ENCODE results near the gene ITGA3. TPM values are rescaled to one million over a fixed set of nuclear protein-coding genes. Genes with fewer than 3 reads are reported as not detected.

ITGA3 gene
- polyA plus RNA-seq, 1 experiment: 39.9 TPM

DNA sequence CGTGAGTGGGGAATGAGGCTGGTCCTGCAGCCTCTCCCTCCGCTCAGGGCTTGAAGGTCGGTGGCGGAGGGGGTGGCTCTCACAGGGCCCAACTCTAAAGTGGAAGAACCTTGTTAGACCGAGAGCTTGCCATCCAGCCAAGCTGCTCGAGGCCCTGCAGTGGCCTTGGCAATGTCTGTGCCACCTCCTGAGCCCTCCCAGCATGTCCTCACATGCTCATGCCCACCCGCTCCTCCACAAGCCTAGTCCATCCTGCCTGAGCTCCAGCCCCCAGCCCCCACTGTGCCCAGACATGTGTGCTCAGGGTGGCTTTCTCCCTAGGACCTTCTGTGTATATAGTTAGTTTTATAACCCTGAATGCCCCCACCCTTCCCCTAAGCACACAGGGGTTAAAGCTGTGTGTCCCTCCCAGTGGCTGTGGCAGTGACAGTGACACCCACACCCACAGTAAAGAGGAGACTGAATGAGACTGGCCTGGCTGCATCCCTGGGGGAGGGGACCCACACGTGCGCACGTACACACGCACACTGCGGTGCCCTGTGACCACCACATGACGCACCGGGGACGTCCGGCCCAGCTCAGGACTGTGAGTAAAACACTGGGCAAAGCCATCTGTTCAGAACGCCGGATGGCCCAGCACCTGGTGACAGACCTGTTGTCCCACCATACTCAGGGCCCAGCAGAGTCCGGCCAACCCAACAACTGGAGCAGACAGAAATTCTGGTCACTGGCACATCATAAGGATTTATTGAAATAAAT lies 54.9 kb downstream of the ITGA3 start:
- ChIA-PET CTCF (interaction anchor here (3.4 kb wide), 1 partner anchor 16 kb away, joined by 16 read pairs; the partner anchor contains the start of gene PDK2), POLR2A (no interaction called here)
- H3K27ac ChIP-seq (ENCODE audit: low read depth, low read length): no peak overlapping the region
- H3K4me3 ChIP-seq (ENCODE audit: low read depth, low read length): no peak overlapping the region
- H3K27me3 ChIP-seq (ENCODE audit: control insufficient read depth, insufficient read depth, low read length): no peaks in the 10 kb centered on the region
- TF ChIP-seq, protein P1, sequence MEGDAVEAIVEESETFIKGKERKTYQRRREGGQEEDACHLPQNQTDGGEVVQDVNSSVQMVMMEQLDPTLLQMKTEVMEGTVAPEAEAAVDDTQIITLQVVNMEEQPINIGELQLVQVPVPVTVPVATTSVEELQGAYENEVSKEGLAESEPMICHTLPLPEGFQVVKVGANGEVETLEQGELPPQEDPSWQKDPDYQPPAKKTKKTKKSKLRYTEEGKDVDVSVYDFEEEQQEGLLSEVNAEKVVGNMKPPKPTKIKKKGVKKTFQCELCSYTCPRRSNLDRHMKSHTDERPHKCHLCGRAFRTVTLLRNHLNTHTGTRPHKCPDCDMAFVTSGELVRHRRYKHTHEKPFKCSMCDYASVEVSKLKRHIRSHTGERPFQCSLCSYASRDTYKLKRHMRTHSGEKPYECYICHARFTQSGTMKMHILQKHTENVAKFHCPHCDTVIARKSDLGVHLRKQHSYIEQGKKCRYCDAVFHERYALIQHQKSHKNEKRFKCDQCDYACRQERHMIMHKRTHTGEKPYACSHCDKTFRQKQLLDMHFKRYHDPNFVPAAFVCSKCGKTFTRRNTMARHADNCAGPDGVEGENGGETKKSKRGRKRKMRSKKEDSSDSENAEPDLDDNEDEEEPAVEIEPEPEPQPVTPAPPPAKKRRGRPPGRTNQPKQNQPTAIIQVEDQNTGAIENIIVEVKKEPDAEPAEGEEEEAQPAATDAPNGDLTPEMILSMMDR (IDR thresholded peaks at IDR 0.05; ENCODE audit: low read depth, low read length): no peak
- no peaks in the 10 kb centered on the region; the same call in 1 of the 2 replicates for H3K9me3 ChIP-seq (ENCODE audit: control insufficient read depth, insufficient read depth, low read length)
- DNase-seq (ENCODE audit: low read depth, low spot score): no peak

GRCh38 chr17:50111673-50112655 lies 56.1 kb downstream of the ITGA3 start:
- TF ChIP-seq, protein P1 (IDR thresholded peaks at IDR 0.05; ENCODE audit: low read depth, low read length): no peak
- H3K27me3 ChIP-seq (ENCODE audit: control insufficient read depth, insufficient read depth, low read length): no peaks in the 10 kb centered on the region
- H3K4me3 ChIP-seq (ENCODE audit: low read depth, low read length): no peak overlapping the region
- CTCF ChIA-PET: interaction anchor here (0.6 to 3.4 kb wide), 3 partner anchors 9 to 236 kb away, joined by 3 to 16 read pairs (median 6); partner anchors contain the start of gene PDK2
- H3K27ac ChIP-seq (ENCODE audit: low read depth, low read length): no peak overlapping the region
- no peaks in the 10 kb centered on the region; the same call in 1 of the 2 replicates for H3K9me3 ChIP-seq (ENCODE audit: control insufficient read depth, insufficient read depth, low read length)
- POLR2A ChIA-PET: interaction anchor here (0.8 kb wide), 1 partner anchor 18 kb away, joined by 5 read pairs; no protein-coding TSS in a partner anchor
- no peak for DNase-seq (ENCODE audit: low read depth, low spot score)

- DNase-seq (ENCODE audit: low read depth, low spot score): no peak
- H3K4me3 ChIP-seq (ENCODE audit: low read depth, low read length): no peak overlapping the region
- ChIA-PET POLR2A (no interaction called here), CTCF (interaction anchor here (0.9 to 3.4 kb wide), 2 partner anchors 9 to 18 kb away, joined by 3 to 16 read pairs; partner anchors contain the start of gene PDK2)
- H3K9me3 ChIP-seq (ENCODE audit: control insufficient read depth, insufficient read depth, low read length): no peaks in the 10 kb centered on the region; the same call in 1 of the 2 replicates
- no peak overlapping the region for H3K27ac ChIP-seq (ENCODE audit: low read depth, low read length)
- H3K27me3 ChIP-seq (ENCODE audit: control insufficient read depth, insufficient read depth, low read length): no peaks in the 10 kb centered on the region
- TF ChIP-seq, protein P1 (IDR thresholded peaks at IDR 0.05; ENCODE audit: low read depth, low read length): no peak
Measured at GRCh38 chr17:50112694-50113093, 56.8 kb downstream of the ITGA3 start.

DNA sequence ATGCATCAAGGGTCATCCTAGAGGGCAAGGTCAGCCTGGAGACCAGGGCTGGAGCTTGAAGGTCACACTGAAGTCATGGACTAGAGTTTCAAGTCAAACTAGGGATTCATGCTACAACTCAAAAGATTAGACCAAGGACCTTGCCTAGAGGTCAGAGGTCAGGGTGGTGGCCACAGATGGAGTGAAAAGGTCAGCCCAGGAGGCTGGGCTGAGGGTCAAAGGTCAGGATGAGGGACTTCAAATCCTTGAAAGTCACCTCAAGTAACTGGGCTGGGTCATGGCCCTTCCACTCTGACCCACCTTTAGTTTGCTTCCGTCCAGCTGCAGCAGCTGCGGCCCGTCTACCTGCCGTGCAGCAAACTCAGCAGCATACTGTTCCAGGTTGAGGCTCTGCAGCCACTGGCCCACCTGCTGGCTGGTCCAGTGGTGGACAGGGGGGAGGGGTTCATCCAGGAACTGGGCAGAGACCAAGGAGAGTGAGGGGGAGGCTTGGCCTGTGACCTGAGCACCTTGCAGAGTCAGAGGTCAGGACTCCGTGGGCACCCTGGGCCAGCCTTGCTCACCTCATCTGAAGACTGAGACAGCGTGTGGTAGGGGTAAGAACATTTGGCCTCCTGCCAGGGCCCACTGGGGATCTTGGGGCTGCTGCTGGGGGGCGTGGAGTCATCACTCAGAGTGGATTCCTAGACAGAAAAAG lies 57.9 kb downstream of the ITGA3 start:
- CTCF ChIA-PET: interaction anchor here (0.7 to 3.4 kb wide), 8 partner anchors 10 to 251 kb away, joined by 3 to 16 read pairs (median 4); partner anchors contain the start of gene PDK2
- no peak overlapping the region for H3K4me3 ChIP-seq (ENCODE audit: low read depth, low read length)

More for the DNA sequence above, 57.9 kb downstream of the ITGA3 start:
- TF ChIP-seq, protein P1 (IDR thresholded peaks at IDR 0.05; ENCODE audit: low read depth, low read length): no peak
- POLR2A ChIA-PET: no interaction called here
- no peak for DNase-seq (ENCODE audit: low read depth, low spot score)
- Histone ChIP-seq H3K9me3 (ENCODE audit: control insufficient read depth, insufficient read depth, low read length) (no peaks in the 10 kb centered on the region; the same call in 1 of the 2 replicates), H3K27ac (ENCODE audit: low read depth, low read length) (no peak overlapping the region), H3K27me3 (ENCODE audit: control insufficient read depth, insufficient read depth, low read length) (no peaks in the 10 kb centered on the region)
